Hepatocyte (in vitro differentiated cells): ENCODE results near the gene WDFY4.

ENCODE experiments used
- CTCF ChIP-seq: fragments of 200-600 bp; sonication (generic); IDR thresholded peaks from 2 replicates; pipeline ENCODE4 v1.5.1; 2016; ENCODE audit warnings: antibody characterized with exemption, mild to moderate bottlenecking; ENCODE audit not compliant: poor library complexity
- EZH2 ChIP-seq: fragments of 200-600 bp; sonication (generic); IDR thresholded peaks from 2 replicates; pipeline ENCODE4 v1.6.1; 2016; ENCODE audit warnings: antibody characterized with exemption, mild to moderate bottlenecking, borderline replicate concordance

- TF ChIP-seq CTCF (no peak), EZH2 (no peak)
These were observed 151.9 kb downstream of the WDFY4 start for GRCh38 chr10:48836605-48837004.
